H1 (cell line): ENCODE results near the gene RAD50. TPM values are rescaled to one million over a fixed set of nuclear protein-coding genes. Genes with fewer than 3 reads are reported as not detected.

Source experiments
- CTCF ChIA-PET: fragments of 300-600 bp; sonication (Branson Sonifier 250); formaldehyde crosslinking; loops from one replicate; lab custom pipeline; 2021; ENCODE audit not compliant: partially characterized antibody; lab: Charles Lee
- POLR2A ChIA-PET: fragments of 300-600 bp; sonication (Branson Sonifier 250); formaldehyde crosslinking; loops from one replicate; lab custom pipeline; 2021; ENCODE audit warnings: inconsistent platforms; ENCODE audit not compliant: partially characterized antibody; lab: Charles Lee
- DNase-seq, 2 experiments: peaks; one replicate each; pipeline versions ENCODE4 v3.0.0 to v3.0.0-alpha.2; 2010 to 2022; ENCODE audit warnings: low spot score in 2 of 2, low read depth in 1 of 2, mixed read lengths in 1 of 2
- FAIRE-seq: peaks from 2 replicates; lab custom pipeline; 2011; peaks lifted over from hg19 to GRCh38; lab: Jason Lieb, UNC
- H2AFZ ChIP-seq: 2 replicates; pipeline ENCODE4 v1.8.1; 2012; ENCODE audit warnings: low read length, inconsistent platforms
- H2AK5ac ChIP-seq: 2 replicates; pipeline ENCODE4 v1.6.1; 2013; ENCODE audit warnings: low read depth, low read length
- H2BK120ac ChIP-seq: replicated peaks from 2 replicates; pipeline ENCODE3; 2013; ENCODE audit warnings: low read depth, low read length, inconsistent platforms
- H2BK12ac ChIP-seq: 2 replicates; pipeline ENCODE4 v1.6.1; 2013; ENCODE audit warnings: low read depth, low read length
- H2BK15ac ChIP-seq: 2 replicates; pipeline ENCODE4 v1.6.1; 2013; ENCODE audit warnings: low read length
- H2BK20ac ChIP-seq: 2 replicates; pipeline ENCODE4 v1.6.1; 2013; ENCODE audit warnings: low read length
- H2BK5ac ChIP-seq: 2 replicates; pipeline ENCODE4 v1.6.1; 2013; ENCODE audit warnings: low read depth, low read length
- H3K14ac ChIP-seq: 2 replicates; pipeline ENCODE4 v1.6.1; 2013; ENCODE audit warnings: inconsistent platforms; ENCODE audit not compliant: insufficient read length
- H3K18ac ChIP-seq: 2 replicates; pipeline ENCODE4 v1.6.1; 2013; ENCODE audit warnings: low read length; ENCODE audit errors: extremely low read depth
- H3K23ac ChIP-seq: 2 replicates; pipeline ENCODE4 v1.6.1; 2013; ENCODE audit warnings: inconsistent platforms; ENCODE audit not compliant: insufficient read length
- H3K23me2 ChIP-seq: 2 replicates; pipeline ENCODE4 v1.6.1; 2013; ENCODE audit warnings: low read depth, low read length
- H3K27ac ChIP-seq: 2 replicates; pipeline ENCODE4 v1.6.1; 2011; ENCODE audit warnings: low read depth, low read length, inconsistent platforms
- H3K27me3 ChIP-seq, 4 experiments: replicated peaks in 1 of 4; 1 replicate in 1 of 4; 2 replicates in 3 of 4; pipeline versions ENCODE4 v1.6.1 to v1.8.1; 2011 to 2013; ENCODE audit warnings: low read length in 3 of 4, mild to moderate bottlenecking in 3 of 4, inconsistent platforms in 2 of 4, mixed read lengths in 2 of 4, moderate library complexity in 1 of 4; ENCODE audit not compliant: control insufficient read depth in 3 of 4, insufficient read depth in 3 of 4; ENCODE audit errors: extremely low read depth in 1 of 4
- H3K36me3 ChIP-seq, 4 experiments: 2 replicates each; pipeline versions ENCODE4 v1.6.1 to v1.8.1; 2011 to 2013; ENCODE audit warnings: mild to moderate bottlenecking in 4 of 4, low read length in 3 of 4, moderate library complexity in 2 of 4, control low read depth in 1 of 4, inconsistent platforms in 1 of 4; ENCODE audit not compliant: insufficient read depth in 4 of 4, control insufficient read depth in 2 of 4
- H3K4ac ChIP-seq: replicated peaks from 2 replicates; pipeline ENCODE3; 2013; ENCODE audit warnings: low read length, low read depth, mixed read lengths, inconsistent platforms; ENCODE audit not compliant: insufficient read length
- H3K4me1 ChIP-seq, 4 experiments: replicated peaks in 1 of 4; 1 replicate in 1 of 4; 2 replicates in 3 of 4; pipeline versions ENCODE4 v1.6.1 to v1.8.1; 2011 to 2013; ENCODE audit warnings: low read length in 3 of 4, inconsistent platforms in 2 of 4, mixed read lengths in 1 of 4; ENCODE audit not compliant: insufficient read depth in 4 of 4, control insufficient read depth in 3 of 4
- H3K4me2 ChIP-seq, 2 experiments: 2 replicates each; pipeline versions ENCODE4 v1.6.1 to v1.8.1; 2011 to 2013; ENCODE audit warnings: low read depth in 2 of 2, low read length in 2 of 2, control low read depth in 1 of 2, inconsistent platforms in 1 of 2, mild to moderate bottlenecking in 1 of 2; ENCODE audit not compliant: insufficient read depth in 1 of 2
- H3K4me3 ChIP-seq, 4 experiments: fragments of 200-600, 300-600 bp in 1 of 4; sonication (generic), shearing (Covaris generic), sonication (Bioruptor Twin) in 1 of 4; 2 replicates each; pipeline versions ENCODE4 v1.5.1 to v1.8.1; 2011 to 2016; ENCODE audit warnings: low read length in 4 of 4, low read depth in 3 of 4, control low read depth in 2 of 4, inconsistent platforms in 2 of 4, mild to moderate bottlenecking in 2 of 4, mixed read lengths in 1 of 4, moderate library complexity in 1 of 4; ENCODE audit not compliant: insufficient read depth in 2 of 4; ENCODE audit errors: extremely low read depth in 1 of 4
- H3K56ac ChIP-seq: replicated peaks from 2 replicates; pipeline ENCODE3; 2013; ENCODE audit warnings: low read depth, mild to moderate bottlenecking, mixed read lengths, low read length, inconsistent platforms; ENCODE audit not compliant: insufficient read length
- H3K79me1 ChIP-seq: 2 replicates; pipeline ENCODE4 v1.6.1; 2013; ENCODE audit warnings: low read depth, low read length, control low read depth
- H3K79me2 ChIP-seq, 2 experiments: 2 replicates each; pipeline versions ENCODE4 v1.6.1 to v1.8.1; 2012 to 2013; ENCODE audit warnings: low read length in 2 of 2, mild to moderate bottlenecking in 2 of 2, inconsistent platforms in 1 of 2; ENCODE audit not compliant: insufficient read depth in 2 of 2, control insufficient read depth in 1 of 2
- H3K9ac ChIP-seq, 4 experiments: replicated peaks in 1 of 4; 1 replicate in 1 of 4; 2 replicates in 3 of 4; pipeline versions ENCODE4 v1.6.1 to v1.8.1; 2011 to 2013; ENCODE audit warnings: low read depth in 3 of 4, low read length in 3 of 4, control low read depth in 2 of 4, mild to moderate bottlenecking in 2 of 4, moderate library complexity in 2 of 4, inconsistent platforms in 1 of 4; ENCODE audit errors: extremely low read depth in 1 of 4
- H3K9me3 ChIP-seq, 2 experiments: 2 replicates each; pipeline versions ENCODE4 v1.6.1 to v1.8.1; 2012 to 2013; ENCODE audit warnings: mild to moderate bottlenecking in 2 of 2, moderate library complexity in 2 of 2, control low read depth in 1 of 2, inconsistent platforms in 1 of 2, low read depth in 1 of 2, low read length in 1 of 2, mixed read lengths in 1 of 2; ENCODE audit not compliant: insufficient read depth in 2 of 2
- H4K20me1 ChIP-seq, 2 experiments: replicated peaks in 1 of 2; 2 replicates each; pipeline versions ENCODE3 to v1.8.1; 2011 to 2013; ENCODE audit warnings: inconsistent platforms in 2 of 2, low read length in 2 of 2, mild to moderate bottlenecking in 1 of 2; ENCODE audit not compliant: insufficient read depth in 2 of 2, control insufficient read depth in 1 of 2
- H4K5ac ChIP-seq: 2 replicates; pipeline ENCODE4 v1.6.1; 2013; ENCODE audit warnings: low read length, low read depth, mixed read lengths, inconsistent platforms; ENCODE audit not compliant: insufficient read length
- H4K8ac ChIP-seq: 2 replicates; pipeline ENCODE4 v1.8.0; 2013; ENCODE audit warnings: mild to moderate bottlenecking, moderate library complexity, low read length, inconsistent platforms; ENCODE audit not compliant: insufficient read depth; ENCODE audit errors: extremely low read depth
- H4K91ac ChIP-seq: replicated peaks from 2 replicates; pipeline ENCODE3; 2013; ENCODE audit warnings: low read length, mixed read lengths, inconsistent platforms; ENCODE audit not compliant: insufficient read length
- CBX5 ChIP-seq: fragments of 300-800, 300-1000 bp; sonication (generic); IDR thresholded peaks from 2 replicates; pipeline ENCODE4 v1.7.1; 2016; ENCODE audit warnings: antibody characterized with exemption, low read length, low read depth
- CEBPB ChIP-seq: IDR thresholded peaks from 2 replicates; pipeline ENCODE4 v1.6.1; 2012; ENCODE audit warnings: low read depth, low read length
- CHD2 ChIP-seq: IDR thresholded peaks from 2 replicates; pipeline ENCODE4 v1.6.1; 2012; ENCODE audit warnings: low read length, improper control_type of control experiment
- CREB1 ChIP-seq: IDR thresholded peaks from 2 replicates; pipeline ENCODE4 v1.6.1; 2012; ENCODE audit warnings: inconsistent platforms
- POLR2AphosphoS5 ChIP-seq: IDR thresholded peaks from 2 replicates; pipeline ENCODE4 v1.6.1; 2011; ENCODE audit warnings: low read depth, low read length
- RNF2 ChIP-seq: fragments of 200-900, 300-1000 bp; sonication (generic); IDR thresholded peaks from 2 replicates; pipeline ENCODE4 v1.7.1; 2016; ENCODE audit warnings: borderline replicate concordance, low read depth, mild to moderate bottlenecking, antibody characterized with exemption, low read length; ENCODE audit not compliant: poor library complexity, severe bottlenecking; ENCODE audit errors: missing control alignments
- SRF ChIP-seq: IDR thresholded peaks from 2 replicates; pipeline ENCODE4 v1.6.1; 2011; ENCODE audit warnings: mild to moderate bottlenecking, low read depth, low read length, moderate library complexity
- TAF1 ChIP-seq: IDR thresholded peaks from 2 replicates; pipeline ENCODE4 v1.6.1; 2011; ENCODE audit warnings: mild to moderate bottlenecking, low read depth, low read length
- WGBS, 2 experiments: shearing (Covaris generic) in 1 of 2; methylation state at CpG; one replicate each; pipeline versions ENCODE4 v1.1.6 to v1.1.7; 2013 to 2015; ENCODE audit warnings: low lambda C conversion rate in 2 of 2, mixed read lengths in 2 of 2, inconsistent platforms in 1 of 2, low coverage in 1 of 2, missing lambda C conversion rate in 1 of 2; ENCODE audit not compliant: insufficient replicate concordance in 2 of 2, insufficient coverage in 1 of 2, insufficient read length in 1 of 2; ENCODE audit errors: extremely low coverage in 1 of 2, missing lambda C conversion rate in 1 of 2; 5-methylcytosine and 5-hydroxymethylcytosine counted together
- polyA plus RNA-seq, 7 experiments: library from polyadenylated mRNA; depleted of rRNA in 3 of 7; stranded (reverse) in 5 of 7; unstranded in 2 of 7; fragments of >200 nt in 5 of 7; fragments of 200-250 nt in 2 of 7; gene quantifications; 1 replicate in 5 of 7; 2 replicates in 1 of 7; 4 replicates in 1 of 7; pipeline versions ENCODE4 v1.2.1 to v1.2.3, GENCODE V29; 2011 to 2013; ENCODE audit warnings: missing spikeins in 2 of 7, mixed read lengths in 2 of 7
- total RNA-seq: library from RNA; stranded (reverse); fragmentation: NEBNext Ultra II Directional; extraction: Animal tissue kit (Norgen Biotek cat#: 25700); gene quantifications from 2 replicates; pipeline ENCODE4 v1.2.1, GENCODE V29; 2021
- TF ChIP-seq, protein P1 (sequence below): IDR thresholded peaks from 2 replicates; pipeline ENCODE4 v1.6.1; 2012; ENCODE audit warnings: low read length, inconsistent platforms
- TF ChIP-seq, protein P2 (sequence below): IDR thresholded peaks from 2 replicates; pipeline ENCODE4 v1.6.1; 2011; ENCODE audit warnings: low read length, improper control_type of control experiment

RAD50 gene
- total and polyA plus RNA-seq, 2 of the 8 experiments (the other 6 are each of a cell fraction or from before 2014, with no cell fraction given): 10.1 to 39.4 TPM

- no peak for DNase-seq
- TF ChIP-seq, protein P1, sequence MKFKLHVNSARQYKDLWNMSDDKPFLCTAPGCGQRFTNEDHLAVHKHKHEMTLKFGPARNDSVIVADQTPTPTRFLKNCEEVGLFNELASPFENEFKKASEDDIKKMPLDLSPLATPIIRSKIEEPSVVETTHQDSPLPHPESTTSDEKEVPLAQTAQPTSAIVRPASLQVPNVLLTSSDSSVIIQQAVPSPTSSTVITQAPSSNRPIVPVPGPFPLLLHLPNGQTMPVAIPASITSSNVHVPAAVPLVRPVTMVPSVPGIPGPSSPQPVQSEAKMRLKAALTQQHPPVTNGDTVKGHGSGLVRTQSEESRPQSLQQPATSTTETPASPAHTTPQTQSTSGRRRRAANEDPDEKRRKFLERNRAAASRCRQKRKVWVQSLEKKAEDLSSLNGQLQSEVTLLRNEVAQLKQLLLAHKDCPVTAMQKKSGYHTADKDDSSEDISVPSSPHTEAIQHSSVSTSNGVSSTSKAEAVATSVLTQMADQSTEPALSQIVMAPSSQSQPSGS: no peak
- no peak for TF ChIP-seq CHD2
- no peak for TF ChIP-seq SRF
- TF ChIP-seq RNF2: no peak
- TF ChIP-seq, protein P2, sequence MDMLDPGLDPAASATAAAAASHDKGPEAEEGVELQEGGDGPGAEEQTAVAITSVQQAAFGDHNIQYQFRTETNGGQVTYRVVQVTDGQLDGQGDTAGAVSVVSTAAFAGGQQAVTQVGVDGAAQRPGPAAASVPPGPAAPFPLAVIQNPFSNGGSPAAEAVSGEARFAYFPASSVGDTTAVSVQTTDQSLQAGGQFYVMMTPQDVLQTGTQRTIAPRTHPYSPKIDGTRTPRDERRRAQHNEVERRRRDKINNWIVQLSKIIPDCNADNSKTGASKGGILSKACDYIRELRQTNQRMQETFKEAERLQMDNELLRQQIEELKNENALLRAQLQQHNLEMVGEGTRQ: no peak
- TF ChIP-seq CREB1: no peak
- no peak for TF ChIP-seq POLR2AphosphoS5
- TF ChIP-seq CBX5: no peak
- TF ChIP-seq CEBPB: no peak
- TF ChIP-seq TAF1: no peak
These were observed 83.8 kb downstream of the RAD50 start for GRCh38 chr5:132640613-132641012.

More at GRCh38 chr5:132640613-132641012, 83.8 kb downstream of the RAD50 start:
- H4K5ac ChIP-seq: no peak overlapping the region
- WGBS, 2 experiments: 89% methylated on average over 4 of the region's 4 CpGs; no CpG with 5 or more reads in 1 of the 2 experiments
- H3K18ac ChIP-seq: no peak overlapping the region
- no peaks in the 10 kb centered on the region for H3K27me3 ChIP-seq
- no peak overlapping the region for H3K14ac ChIP-seq
- no peaks in the 10 kb centered on the region for H3K79me2 ChIP-seq
- H2BK12ac ChIP-seq: no peak overlapping the region
- no peak overlapping the region for H2AK5ac ChIP-seq
- no peak overlapping the region for H2AFZ ChIP-seq
- no peak overlapping the region for H2BK20ac ChIP-seq
- no peak overlapping the region for H3K4ac ChIP-seq
- ChIA-PET CTCF (interaction anchor here (0.7 to 1.7 kb wide), 3 partner anchors 37 to 315 kb away, joined by 4 to 6 read pairs (median 4); no protein-coding TSS in a partner anchor), POLR2A (no interaction called here)
- H3K4me3 ChIP-seq: no peak overlapping the region
- H4K91ac ChIP-seq: no peak overlapping the region
- no peaks in the 10 kb centered on the region for H3K23me2 ChIP-seq
- no peaks in the 10 kb centered on the region for H4K20me1 ChIP-seq
- H3K79me1 ChIP-seq: no peaks in the 10 kb centered on the region
- no peak overlapping the region for H3K23ac ChIP-seq
- peaks cover 0 to 5% (median under 1%) of the 10 kb centered on the region in 4 experiments; a peak in 2 of 7 replicates for H3K4me1 ChIP-seq
- no peak overlapping the region for H2BK5ac ChIP-seq
- no peak overlapping the region for H2BK120ac ChIP-seq
- no peak overlapping the region for H4K8ac ChIP-seq
- H3K56ac ChIP-seq: no peak overlapping the region
- FAIRE-seq: no peak
- no peak overlapping the region for H3K9ac ChIP-seq
- no peaks in the 10 kb centered on the region for H3K9me3 ChIP-seq
- peaks cover 0 to 35% (median 23%) of the 10 kb centered on the region in 4 experiments; a peak in 7 of 8 replicates for H3K36me3 ChIP-seq
- no peak overlapping the region for H2BK15ac ChIP-seq
- no peak overlapping the region for H3K4me2 ChIP-seq
- no peak overlapping the region for H3K27ac ChIP-seq
